ENCODE measurements around the gene MCUR1. TPM values are rescaled to one million over a fixed set of nuclear protein-coding genes. Genes with fewer than 3 reads are reported as not detected.

Gene MCUR1
- total and polyA plus RNA-seq, 2 of the 13 experiments (the other 11 are each of a cell fraction or from before 2014, with no cell fraction given), result 8.0 to 29.6 TPM

GRCh38 chr6:13814176-13814937 is at the start of gene MCUR1 (continued):
- TF ChIP-seq MYPOP (CRISPR knock-in tag; IDR thresholded peaks at IDR 0.05) (peak; percentile 98), HCFC1 (IDR thresholded peaks at IDR 0.05; ENCODE audit: low read depth, low read length) (peak; percentile 22; the same call in 1 of the 2 replicates), CBX5 (CRISPR knock-in tag; IDR thresholded peaks at IDR 0.05; ENCODE audit: borderline replicate concordance) (no peak), MTF2 (CRISPR knock-in tag; IDR thresholded peaks at IDR 0.05; ENCODE audit: borderline replicate concordance) (no peak), ZNF790 (CRISPR knock-in tag; IDR thresholded peaks at IDR 0.05; ENCODE audit: borderline replicate concordance) (peak; percentile 53; the same call in 1 of the 2 replicates), ZNF780A (CRISPR knock-in tag; IDR thresholded peaks at IDR 0.05) (peak; percentile 46; the same call in 1 of the 2 replicates), ZBTB49 (CRISPR knock-in tag; IDR thresholded peaks at IDR 0.05; ENCODE audit: borderline replicate concordance) (no peak), RXRB (CRISPR knock-in tag; IDR thresholded peaks at IDR 0.05; ENCODE audit: borderline replicate concordance) (no peak; the same call in none of the 2 replicates), BRCA1 (CRISPR knock-in tag; IDR thresholded peaks at IDR 0.05) (0 out of 2 replicates have a peak, but pooled peaks have one; percentile 63), POLR2AphosphoS5 (IDR thresholded peaks at IDR 0.05; ENCODE audit: low read depth, low read length) (peak; percentile 63), ZIK1 (CRISPR knock-in tag; IDR thresholded peaks at IDR 0.05; ENCODE audit: borderline replicate concordance, low read depth) (peak; percentile 87), ZNF878 (CRISPR knock-in tag; IDR thresholded peaks at IDR 0.05) (peak; percentile 53; the same call in 1 of the 2 replicates), KAT2B (IDR thresholded peaks at IDR 0.05; ENCODE audit: borderline replicate concordance, low read depth, low read length) (no peak), ZNF747 (CRISPR knock-in tag; IDR thresholded peaks at IDR 0.05; ENCODE audit: borderline replicate concordance) (no peak), SMAD9 (CRISPR knock-in tag; IDR thresholded peaks at IDR 0.05) (peak; percentile 74; the same call in 1 of the 2 replicates), ZBTB7A (CRISPR knock-in tag; IDR thresholded peaks at IDR 0.05) (peak; percentile 77; the same call in 1 of the 2 replicates), ARID2 (CRISPR knock-in tag; IDR thresholded peaks at IDR 0.05; ENCODE audit: borderline replicate concordance) (no peak), NFAT5 (CRISPR knock-in tag; IDR thresholded peaks at IDR 0.05) (peak; percentile 85; the same call in 1 of the 2 replicates), ZNF639 (CRISPR knock-in tag; conservative IDR thresholded peaks at IDR 0.05) (peak; percentile 71; the same call in 1 of the 2 replicates)

Data from HepG2 (cell line).